B cell (primary cell): ENCODE measurements around the gene DPP9.

Source experiments
- CTCF ChIP-seq: fragments of 200-600 bp; IDR thresholded peaks from one replicate; pipeline ENCODE4 v1.8.0; 2022; ENCODE audit warnings: antibody characterized with exemption, mild to moderate bottlenecking
- EZH2 ChIP-seq: IDR thresholded peaks from 2 replicates; pipeline ENCODE4 v1.6.1; 2012; ENCODE audit warnings: borderline replicate concordance, low read depth, mild to moderate bottlenecking, moderate library complexity, low read length; ENCODE audit not compliant: insufficient read depth, poor library complexity, severe bottlenecking

GRCh38 chr19:4728871-4729270 is 5.2 kb upstream of the DPP9 start:
- TF ChIP-seq CTCF (no peak), EZH2 (no peak)
